Activated CD8-positive, alpha-beta memory T cell treated with anti-CD3 and anti-CD28 coated beads for 4 hours (primary cell): Measurements from ENCODE around the gene TBCK.

ENCODE experiments used
- DNase-seq, 2 donors: peaks; one replicate each; pipeline ENCODE4 v3.0.0-alpha.2; 2020; ENCODE audit warnings: low read depth in 2 of 2

Gene TBCK

DNA sequence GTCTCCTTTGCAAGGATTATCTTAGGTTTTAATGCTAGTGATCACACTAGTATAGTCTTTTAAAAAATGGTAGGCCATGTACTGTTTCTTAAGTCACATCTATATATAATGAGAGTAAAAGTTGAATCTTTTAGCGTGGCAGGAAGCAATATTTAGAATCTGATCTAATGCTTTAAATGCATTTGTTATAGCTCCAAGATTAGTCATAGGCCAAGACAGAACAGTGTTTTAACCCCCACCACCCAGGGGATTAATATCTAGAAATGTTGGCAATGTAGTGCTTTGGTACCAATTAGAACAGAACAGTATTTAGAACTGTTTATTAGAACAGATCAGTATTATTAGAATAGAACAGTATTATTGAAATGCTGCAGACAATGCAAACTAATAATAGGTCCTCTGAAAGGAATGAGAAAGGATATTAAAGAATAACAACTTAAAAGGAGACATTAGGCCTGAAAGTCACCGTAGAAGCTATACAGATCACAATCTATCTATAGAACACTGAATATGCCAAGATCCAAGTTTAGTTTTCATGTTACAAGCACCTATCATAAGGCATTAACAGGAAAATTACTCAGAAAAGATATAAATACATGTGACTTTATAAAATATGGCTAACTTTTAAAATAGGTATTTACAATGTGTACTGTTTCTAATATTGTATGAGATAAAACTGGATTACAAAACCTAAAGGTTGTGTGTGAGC is 274.6 kb downstream of the TBCK start:
- DNase-seq, result no peak

DNA sequence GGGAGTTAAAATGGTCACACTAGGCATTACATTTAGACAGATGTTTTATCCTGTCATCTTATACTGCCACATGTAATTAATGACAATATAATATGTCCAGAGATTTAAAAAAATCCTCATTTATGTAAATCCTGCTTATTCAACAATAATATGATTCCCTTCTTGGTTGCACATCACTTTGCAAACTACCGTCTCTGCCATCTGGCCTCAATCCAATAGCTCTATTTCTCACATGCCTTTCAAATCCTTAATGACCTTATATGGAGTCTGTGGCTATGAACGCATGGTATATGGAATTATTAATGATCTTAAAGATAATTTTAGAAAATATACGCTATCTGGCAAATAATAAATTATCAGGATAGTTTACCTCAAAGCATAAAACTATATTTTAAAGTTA is 276.2 kb downstream of the TBCK start:
- DNase-seq, result no peak

DNA sequence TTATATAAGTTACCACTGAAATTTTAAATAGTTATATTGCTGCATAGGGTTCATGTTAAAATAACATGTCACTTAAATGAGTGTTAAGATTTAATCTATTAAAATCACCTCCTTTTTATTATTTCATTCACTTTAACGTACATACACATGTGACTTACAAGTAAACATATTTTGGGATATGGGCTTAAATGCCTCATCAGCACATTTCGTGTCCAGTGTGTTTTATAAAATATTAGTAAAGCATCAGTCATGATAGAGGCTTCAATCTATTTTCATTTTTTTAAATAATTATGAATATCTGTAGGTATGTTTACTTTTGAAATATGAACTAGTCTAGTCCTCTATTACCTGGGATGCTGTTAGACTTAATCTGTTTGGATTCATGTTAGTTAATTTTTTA is 277.1 kb downstream of the TBCK start:
- no peak for DNase-seq

DNA sequence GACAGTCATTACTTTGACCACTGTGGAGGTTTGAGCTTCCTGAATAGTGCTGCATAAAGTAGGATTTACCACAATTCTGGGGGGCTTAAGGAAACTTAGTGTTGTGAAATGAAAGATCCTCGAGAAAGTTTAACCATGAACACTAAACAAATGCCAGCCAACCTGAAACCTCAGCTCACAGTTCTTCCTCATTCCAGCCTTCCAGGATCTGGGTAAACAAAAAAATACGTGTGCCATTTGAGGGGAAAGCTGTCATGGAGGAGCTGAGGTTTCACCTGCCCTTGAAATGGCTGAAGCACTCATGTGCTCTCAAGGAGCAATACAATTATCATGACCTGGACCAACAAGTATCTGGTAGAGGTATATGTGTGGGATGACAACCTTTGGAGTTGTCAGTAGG is 278.0 kb downstream of the TBCK start:
- DNase-seq, result no peak

DNA sequence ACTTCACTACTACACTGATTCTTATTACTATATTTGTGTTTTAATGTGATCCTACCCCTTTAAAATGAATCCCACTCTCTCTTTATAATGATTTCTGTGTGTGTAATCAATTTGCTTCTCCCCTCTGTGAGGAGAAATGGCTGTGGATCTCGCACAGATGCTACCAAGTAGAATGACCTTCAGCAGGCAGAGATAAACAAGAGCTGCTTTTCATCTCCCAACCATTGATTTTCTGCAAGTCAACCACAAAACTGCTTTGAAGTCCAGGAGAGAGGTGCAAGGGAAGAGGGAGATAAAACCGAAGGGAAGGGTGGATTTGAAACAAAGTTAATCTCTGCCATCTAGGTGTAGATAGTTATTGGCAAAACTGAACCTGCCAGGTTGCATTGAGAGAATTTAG is 279.2 kb downstream of the TBCK start:
- DNase-seq, result no peak

DNA sequence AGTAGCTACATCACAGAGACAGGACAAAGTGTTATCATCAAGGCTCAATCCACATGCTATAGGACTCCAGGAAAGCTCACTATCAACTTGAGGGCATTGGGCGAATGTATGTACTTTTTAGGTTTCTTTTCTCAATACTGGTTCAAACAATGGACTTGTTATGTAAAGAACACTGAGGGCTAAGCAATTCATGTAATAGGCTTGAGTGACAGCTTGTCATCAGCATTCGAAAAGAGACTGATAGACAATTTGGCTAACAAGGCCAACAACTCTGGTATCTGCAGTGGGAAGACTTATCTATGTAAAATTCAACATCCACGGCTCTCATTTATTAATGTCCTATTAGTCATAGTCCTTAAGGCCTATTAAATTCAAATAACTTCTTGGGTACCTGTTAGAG is 279.7 kb downstream of the TBCK start:
- DNase-seq, result no peak

DNA sequence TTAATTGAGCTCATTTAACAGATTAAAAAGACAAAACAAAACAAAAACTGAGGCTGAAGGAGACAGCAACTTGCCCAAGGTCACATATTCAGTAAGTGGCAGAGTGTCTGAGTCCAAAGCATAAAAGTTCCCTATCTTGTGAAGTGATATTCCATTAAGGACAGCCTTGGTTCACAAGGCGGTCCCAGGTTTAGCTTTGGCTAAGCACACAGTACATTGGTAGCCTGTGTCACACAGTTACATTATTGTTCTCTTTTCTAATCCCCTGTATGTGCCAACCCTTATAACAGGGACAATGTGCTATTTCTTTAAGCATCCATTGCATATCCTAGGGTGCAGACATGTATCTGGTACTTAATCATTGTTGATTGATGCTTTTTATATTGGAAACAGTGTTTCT is 280.8 kb downstream of the TBCK start:
- DNase-seq, result no peak

DNA sequence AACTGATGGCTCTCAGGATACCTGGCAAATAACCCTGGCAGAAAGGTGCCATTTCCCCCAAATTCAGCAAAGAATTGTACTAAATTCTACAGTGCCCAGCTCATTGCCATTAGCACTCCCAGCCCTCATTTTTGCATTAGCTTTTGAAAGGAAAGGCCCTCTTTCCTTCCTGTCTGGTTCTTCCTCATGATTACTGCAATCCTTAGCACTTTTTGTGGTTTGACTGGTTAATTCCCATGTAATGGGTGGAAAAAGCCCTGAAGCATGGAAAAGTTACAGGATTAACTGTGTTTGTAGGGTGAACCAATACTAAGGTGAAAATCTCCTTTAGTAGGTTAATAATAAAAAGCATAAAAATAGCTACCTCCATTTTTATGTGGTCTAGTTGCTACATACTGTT is 281.3 kb downstream of the TBCK start:
- no peak for DNase-seq

DNA sequence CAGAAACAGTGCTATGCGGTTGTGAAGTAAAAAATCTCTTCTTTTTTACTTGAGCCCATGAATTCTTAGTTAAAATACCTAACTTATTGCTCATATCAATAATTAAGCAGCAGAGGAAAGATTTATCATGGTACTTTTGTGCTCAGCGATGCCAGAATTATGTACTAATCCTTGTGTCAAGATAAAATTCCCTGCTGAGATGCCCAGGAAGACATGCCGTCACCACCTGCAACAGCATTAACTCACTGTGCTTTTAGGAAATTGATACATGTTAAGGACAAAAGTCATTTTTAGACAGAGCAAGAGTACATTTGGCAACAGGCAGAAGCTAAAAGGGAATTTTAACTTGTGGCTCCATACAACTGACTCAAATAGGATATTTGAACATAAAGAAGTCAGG is 281.8 kb downstream of the TBCK start:
- DNase-seq, result no peak

DNA sequence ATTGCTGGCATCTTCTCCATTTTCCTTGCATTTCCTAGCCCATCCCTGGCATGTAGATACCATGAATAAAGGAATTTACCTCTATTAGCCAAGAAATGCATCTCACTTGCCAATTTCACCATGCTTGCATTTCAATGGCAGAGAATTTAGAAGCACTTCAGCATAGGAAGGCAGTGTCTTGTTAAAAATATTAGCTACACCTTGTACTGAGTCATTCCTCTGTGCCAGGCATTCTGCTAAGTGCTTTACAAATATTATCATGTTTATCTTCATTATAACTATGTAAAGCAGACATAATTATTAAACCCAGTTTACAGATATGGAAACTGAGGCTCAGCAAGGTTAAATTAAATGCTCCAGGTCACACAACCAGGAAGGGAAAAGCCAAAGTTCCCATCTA is 282.5 kb downstream of the TBCK start:
- no peak for DNase-seq

DNA sequence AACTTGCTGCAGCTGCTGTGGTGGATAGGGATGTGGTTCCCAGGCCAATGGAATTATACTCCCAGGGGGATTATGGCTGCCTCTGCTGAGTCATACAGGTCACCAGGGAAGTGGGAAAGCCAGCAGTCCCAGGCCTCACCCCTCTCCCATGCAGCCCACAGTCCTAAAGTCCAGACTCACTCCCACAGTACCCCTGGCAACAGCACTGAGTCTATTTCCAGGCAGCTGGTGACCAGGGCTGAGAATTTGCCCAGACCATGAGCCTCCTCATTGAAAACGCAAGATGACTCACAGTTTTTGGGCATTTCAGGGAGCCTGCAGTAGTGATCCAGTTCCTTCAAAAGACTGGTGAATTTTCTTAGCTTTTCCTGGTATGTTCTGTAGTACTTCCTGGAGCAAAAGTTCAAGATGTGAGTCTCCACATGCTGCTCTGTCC is 283.1 kb downstream of the TBCK start:
- DNase-seq, result no peak

DNA sequence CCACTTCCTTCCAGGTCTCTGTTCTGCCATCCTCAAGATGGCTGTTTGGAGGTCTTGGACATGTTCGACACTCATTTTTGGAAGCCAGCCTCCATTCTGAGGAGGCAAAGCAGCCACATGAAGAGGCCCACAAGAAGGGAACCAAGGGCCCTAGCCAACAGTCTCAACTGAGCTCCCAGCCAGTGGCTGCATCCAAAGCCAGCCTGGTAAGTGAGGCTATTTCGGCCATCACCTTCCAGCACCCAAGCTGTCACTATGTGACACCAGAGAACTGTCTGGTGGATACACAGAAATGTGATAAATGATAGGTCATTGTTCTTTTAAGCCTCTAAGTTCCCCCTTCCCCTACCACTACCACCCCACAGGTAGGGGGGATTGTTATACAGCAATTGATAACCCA is 293.6 kb downstream of the TBCK start:
- no peak for DNase-seq

DNA sequence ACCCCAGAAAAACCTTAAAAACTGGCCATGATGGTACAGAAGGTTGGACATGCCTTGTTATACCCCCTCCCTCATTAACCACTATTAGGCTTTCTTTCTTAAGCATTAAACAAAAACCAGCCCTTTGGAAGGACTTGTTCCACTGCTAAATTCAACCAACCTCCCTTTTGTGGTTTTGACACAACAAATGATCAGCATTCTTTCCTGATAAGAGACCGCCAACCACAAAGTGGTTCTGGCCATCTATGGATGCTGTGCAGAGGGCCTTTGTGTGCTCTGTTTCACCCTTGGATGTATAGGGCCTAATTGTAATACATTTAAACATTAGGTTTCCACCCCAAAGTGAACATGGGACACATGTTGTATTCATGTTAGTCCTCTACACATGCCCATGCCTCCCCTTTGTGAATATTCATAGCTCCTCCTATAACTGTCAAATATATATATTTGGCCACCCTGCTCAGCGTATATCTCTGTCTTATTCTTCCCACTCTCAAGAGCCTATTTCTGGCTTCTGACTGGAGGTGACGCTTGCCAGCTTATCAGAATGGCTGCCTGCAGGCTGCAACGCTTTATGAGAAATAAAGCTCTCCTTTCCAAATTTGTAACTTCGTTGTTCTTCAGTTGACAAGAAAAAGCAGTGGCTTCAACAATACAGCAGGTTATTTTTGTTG is 294.1 kb downstream of the TBCK start:
- no peak for DNase-seq

DNA sequence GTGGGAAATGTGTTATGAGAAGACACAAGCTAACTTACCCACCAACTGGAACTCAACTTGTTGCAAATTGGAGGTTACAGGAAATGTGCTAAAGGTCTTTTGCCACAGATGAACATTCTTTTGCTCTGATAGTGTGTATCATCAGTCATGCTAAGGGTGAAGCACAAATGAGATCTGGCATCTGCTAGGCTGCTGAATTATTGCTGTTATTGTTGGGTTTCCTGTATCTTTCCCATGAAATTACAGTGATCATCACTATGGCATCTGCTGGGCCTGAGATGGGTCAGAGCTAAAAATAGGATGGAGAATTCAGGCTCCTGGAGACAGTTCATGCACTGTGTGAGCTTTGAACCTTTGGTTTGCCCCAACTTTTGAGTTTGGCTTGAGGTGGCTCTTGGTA is 296.2 kb downstream of the TBCK start:
- no peak for DNase-seq

DNA sequence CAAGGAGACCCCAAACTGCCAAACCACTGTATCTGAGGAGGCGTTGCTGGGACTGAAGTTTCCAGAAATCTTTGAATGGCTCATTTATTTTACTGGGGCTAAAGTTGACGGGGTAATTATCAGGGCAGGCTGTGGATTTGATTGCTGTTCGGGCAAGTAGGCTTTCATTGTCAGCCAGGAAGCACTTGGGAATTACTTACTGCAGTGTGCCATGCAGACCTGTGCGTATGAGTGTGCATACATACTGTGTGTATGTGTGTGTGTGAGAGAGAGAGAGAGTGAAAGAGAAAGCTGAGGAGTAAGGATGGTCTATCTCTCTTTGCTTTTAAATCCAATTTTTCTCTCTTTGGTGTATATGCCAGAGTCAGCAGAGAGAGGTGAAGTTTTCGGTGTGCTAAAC is 298.0 kb downstream of the TBCK start:
- DNase-seq, result no peak

DNA sequence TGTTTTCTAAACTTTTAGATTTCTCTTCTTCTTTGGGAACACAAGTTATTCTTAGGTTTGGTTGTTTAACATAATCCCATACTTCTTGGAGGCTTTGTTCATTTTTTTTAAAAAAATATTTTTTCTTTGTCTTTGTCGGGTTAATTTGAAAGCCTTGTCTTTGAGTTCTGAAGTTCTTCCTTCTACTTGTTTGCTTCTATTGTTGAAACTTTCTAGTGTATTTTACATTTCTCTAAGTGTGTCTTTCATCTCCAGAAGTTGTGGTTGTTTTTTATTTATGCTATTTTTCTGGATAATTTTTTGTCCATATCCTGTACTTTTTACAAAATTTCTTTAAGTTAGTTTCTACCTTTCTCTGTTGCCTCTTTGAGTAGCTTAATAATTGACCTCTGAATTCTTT is 304.6 kb downstream of the TBCK start:
- DNase-seq, result no peak

DNA sequence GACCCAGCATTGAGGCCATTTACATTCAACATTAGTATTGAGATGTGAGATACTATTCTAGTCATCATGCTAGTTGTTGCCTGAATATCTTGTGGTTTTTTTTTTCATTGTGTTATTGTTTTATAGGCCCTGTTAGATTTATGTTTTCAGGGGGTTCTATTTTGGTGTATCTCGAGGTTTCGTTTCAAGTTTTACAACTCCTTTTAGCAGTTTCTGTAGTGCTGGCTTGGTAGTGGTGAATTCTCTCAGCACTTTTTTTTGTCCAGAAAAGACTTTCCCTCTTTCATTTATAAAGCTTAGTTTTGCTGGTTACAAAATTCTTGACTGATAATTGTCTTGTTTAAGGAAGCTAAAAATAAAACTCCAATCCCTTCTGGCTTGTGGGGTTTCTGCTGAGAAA is 305.2 kb downstream of the TBCK start:
- DNase-seq, result no peak

DNA sequence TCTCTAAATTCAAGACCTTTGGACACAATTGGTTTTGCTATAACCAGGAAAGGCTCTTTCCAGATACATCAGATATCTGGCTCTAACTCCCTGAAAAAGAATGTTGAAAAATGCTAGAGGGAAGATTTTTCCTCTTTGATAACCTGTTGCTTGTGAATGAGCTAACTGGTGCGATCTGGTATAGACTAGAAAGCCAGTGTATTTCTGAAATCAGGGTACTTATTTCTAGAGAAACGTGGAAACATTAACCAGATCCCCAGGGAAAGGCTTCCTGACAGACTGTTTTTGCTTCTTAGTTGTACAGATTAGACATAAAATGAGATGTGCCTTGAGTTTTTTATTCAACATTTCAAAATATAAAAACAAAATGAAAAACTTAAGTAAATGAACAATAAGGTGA is 313.0 kb downstream of the TBCK start:
- no peak for DNase-seq

DNA sequence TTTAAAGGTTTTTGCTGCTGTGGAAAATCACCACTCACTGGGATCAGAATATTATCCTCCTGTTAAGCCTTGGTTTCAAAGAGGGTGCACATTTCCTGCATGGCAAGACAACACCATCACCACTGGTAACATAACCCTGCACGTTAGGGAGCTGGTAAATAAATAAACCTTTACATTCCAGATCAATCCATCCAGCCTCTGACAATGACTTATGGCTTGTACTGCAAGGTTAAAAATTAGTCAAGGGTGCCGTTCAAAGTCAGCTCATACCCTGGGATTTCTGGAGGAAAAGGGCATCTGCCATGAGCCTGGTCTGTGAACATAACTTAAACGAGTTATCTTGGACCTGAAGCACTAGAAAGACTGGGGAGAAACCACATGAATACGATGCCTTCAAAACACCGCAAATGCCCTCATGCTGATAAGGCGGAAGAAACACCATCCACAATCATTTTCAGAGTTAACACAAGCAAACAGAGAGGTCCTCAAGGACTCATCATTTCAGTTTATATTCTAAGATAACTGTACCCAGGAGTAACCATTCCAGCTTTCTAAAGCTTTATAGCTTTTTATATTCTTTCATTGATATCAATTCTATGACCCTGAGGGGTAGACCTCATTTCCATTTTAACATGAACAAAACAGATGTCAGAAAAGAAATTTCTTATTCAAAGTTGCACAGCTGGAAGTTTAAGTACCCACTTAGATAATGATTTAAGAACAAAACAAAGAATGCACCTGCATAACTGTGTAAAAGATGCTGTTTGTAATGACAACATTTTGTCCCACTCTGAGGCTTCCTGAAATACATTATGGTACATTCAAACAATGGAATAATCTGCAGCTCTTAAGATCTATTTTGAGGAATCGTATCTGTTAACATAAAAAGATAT is 317.6 kb downstream of the TBCK start:
- no peak for DNase-seq

DNA sequence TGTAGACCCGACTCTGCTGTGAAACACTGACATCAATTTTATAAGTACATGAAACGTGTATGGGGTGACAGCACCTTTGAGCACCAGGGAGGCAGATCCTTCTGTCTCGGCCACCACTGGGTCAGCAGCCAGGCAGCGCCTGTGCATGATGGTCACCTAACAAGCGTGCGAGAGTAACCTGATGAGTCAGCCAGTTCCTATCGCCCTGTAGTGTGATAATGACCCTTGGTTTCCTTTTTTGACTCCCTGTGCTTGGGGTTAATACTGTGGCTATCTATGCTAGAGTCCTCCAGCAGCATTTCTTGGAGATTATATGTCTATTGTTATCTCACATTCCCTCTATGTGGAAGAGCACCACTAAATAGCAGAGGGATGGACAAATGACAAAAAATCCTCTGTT is 319.2 kb downstream of the TBCK start:
- DNase-seq, result no peak

DNA sequence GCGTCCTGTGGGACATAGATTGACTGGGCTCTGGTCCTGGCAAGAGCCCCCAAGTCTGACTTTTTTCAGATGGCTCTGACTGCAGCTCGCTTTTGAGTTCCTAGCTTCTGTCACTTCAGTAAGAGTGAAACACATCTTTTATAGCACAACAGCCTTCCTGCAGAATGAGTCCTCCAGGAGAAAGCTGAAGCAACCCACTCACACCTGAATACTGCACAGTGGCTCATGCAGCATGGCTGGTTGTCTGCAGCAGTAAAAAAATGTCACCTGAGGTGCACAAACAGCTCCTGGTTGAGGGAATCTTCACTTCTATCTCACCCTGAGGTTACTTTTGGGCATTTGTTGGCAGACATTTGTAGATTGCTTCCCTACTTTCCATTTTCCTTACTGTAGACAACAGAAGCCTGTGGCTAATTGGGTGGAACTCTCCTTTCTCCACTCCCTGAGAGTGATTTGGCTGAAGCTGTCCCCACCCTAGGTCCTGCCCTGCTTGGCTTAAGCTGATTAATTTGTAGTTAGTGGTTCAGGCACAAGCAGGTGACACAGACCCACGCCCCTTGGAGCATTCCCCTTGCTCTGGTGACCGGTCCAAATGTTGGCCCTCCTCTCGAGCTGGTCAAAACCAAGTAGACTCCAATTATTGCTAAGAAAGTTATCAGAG is 321.0 kb downstream of the TBCK start:
- DNase-seq, result no peak

DNA sequence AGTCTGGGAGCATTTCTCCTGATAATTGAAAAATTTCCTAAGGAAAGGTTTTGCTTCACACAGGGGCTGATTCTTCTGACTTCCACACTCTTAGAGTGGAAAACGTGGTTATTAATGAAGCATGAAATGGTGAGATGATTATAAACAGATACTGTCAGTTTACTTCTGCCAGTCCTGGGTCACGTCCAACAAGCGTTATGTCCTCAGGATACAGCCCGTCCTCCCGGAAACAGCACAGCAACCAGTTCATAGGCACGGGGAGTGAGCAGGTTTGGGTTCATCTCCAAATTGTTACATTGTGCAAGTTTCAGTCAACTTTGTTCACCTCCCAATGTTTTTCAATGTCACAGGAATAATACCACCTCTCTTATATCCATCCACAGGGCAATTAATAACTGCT is 321.9 kb downstream of the TBCK start:
- no peak for DNase-seq
